Measurements from ENCODE around the gene HTRA2.

HTRA2 gene

DNA sequence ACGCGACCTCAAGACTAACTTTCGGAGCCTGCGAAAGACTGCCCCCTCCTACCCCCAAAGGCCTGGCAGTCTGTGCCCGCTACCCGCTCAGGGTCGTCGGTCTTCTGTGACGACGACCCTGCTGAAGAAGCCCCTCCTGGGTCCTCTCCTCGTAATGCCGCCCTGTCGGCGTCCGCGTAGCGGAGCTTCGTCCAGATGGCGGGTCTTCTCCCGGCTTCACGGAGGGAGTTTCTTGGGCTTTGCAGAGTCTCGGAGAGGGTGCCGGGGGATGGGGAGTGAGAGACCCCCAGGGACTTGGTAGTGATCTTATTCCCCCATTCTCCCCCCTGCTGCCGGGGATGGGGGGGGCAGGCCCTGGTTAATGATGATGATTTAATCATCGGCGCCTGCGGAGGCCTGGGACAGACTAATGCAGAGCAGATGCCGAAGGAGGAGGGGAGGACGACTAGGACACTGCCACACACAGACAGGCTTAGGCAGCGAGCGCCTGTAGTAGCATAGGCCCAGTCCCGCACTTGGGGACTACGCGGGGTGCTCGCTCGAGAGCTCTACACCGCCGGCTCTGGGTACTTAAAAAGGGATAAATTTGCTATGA, 21.7 kb upstream of the HTRA2 start:
- H3K9ac ChIP-seq (ENCODE audit: low read length in 5 of 5) = peak overlapping the region in 4 of 5 donors; percentile 83 to 96 (median 94)
- peaks cover 6 to 48% (median 47%) of the 10 kb centered on the region in 5 donors for H3K4me1 ChIP-seq (ENCODE audit: control insufficient read depth in 5 of 5, insufficient read depth in 5 of 5, low read length in 5 of 5)
- peaks cover 12 to 27% (median 22%) of the 10 kb centered on the region in 5 donors for H3K27me3 ChIP-seq (ENCODE audit: control insufficient read depth in 5 of 5, insufficient read depth in 4 of 5, low read length in 5 of 5)
- H3K9me3 ChIP-seq (ENCODE audit: control insufficient read depth in 5 of 5, low read length in 5 of 5) = no peaks in the 10 kb centered on the region
- H3K36me3 ChIP-seq (ENCODE audit: control insufficient read depth in 5 of 5, insufficient read depth in 5 of 5, low read length in 5 of 5) = peaks cover 0 to 14% (median 11%) of the 10 kb centered on the region in 5 donors
- peak overlapping the region; percentile 94 for H3K27ac ChIP-seq (ENCODE audit: low read depth, low read length)
- H3K4me3 ChIP-seq (ENCODE audit: low read depth in 1 of 5, low read length in 5 of 5) = peak overlapping the region; percentile 82 to 100 (median 99)

DNA sequence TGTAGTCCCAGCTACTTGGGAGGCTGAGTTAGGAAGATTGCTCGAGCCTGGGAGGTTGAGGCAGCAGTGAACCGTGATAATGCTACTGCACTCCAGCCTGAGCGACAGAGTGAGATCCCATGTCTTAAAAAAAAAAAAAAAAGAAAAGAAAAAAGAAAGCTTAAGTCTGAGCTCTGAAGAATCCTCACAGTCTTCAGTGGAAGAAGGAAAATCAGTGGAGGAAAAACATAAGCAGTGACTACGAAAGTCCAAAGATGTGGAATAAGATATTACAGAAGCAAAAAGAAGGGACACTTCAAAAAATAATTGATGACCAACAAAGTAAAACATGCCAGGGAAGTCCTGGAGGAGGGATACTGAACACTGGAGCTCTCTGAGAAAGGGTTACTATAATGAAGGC, 19.5 kb upstream of the HTRA2 start:
- peaks cover 33 to 49% (median 42%) of the 10 kb centered on the region in 5 donors for H3K27me3 ChIP-seq (ENCODE audit: control insufficient read depth in 5 of 5, insufficient read depth in 4 of 5, low read length in 5 of 5)
- H3K36me3 ChIP-seq (ENCODE audit: control insufficient read depth in 5 of 5, insufficient read depth in 5 of 5, low read length in 5 of 5) = peaks cover 0 to 8% (median 7%) of the 10 kb centered on the region in 5 donors
- H3K9me3 ChIP-seq (ENCODE audit: control insufficient read depth in 5 of 5, low read length in 5 of 5) = no peaks in the 10 kb centered on the region
- peaks cover 5 to 42% (median 35%) of the 10 kb centered on the region in 5 donors for H3K4me1 ChIP-seq (ENCODE audit: control insufficient read depth in 5 of 5, insufficient read depth in 5 of 5, low read length in 5 of 5)
- no peak overlapping the region for H3K27ac ChIP-seq (ENCODE audit: low read depth, low read length)
- H3K4me3 ChIP-seq (ENCODE audit: low read depth in 1 of 5, low read length in 5 of 5) = no peak overlapping the region
- H3K9ac ChIP-seq (ENCODE audit: low read length in 5 of 5) = no peak overlapping the region

DNA sequence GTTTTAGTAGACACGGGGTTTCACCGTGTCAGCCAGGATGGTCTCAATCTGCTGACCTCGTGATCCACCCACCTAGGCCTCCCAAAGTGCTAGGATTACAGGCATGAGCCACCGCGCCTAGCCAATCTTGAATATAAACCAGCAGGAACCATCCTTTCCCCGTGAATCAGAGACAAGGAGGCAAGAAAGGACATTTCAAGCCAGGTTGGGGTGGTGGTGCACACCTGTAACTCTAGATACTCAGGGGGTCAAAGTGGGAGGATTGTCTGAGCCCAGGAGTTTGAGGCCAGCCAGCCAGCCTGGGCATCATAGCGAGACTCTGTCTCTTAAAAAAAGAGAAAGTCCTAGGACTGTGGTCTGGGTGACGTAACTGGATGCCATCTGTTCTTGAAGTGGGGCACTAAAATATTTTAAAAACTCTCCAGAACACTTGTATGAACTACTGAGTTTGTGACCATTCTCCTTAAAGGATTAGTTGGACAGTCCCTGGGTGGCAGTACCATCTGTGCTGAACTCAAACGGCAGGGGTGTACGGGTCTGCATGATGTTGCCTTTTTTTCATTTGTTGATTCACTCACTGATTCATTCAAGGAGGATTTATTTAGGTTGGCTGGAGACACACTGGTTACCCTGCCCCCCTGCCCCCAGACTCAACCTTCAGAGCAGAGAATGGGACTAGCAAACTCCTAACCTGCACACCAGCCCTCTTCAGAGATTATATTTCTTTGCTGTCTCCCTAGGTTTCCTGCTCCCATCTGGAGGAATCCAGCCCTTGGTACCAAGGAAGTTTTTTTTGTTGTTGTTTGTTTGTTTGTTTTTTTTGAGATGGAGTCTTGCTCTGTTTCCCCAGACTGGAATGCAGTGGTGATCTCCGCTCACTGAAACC, 18.4 kb upstream of the HTRA2 start:
- H3K27ac ChIP-seq (ENCODE audit: low read depth, low read length) = no peak overlapping the region
- H3K9me3 ChIP-seq (ENCODE audit: control insufficient read depth in 5 of 5, low read length in 5 of 5) = no peaks in the 10 kb centered on the region
- H3K4me1 ChIP-seq (ENCODE audit: control insufficient read depth in 5 of 5, insufficient read depth in 5 of 5, low read length in 5 of 5) = peaks cover 2 to 43% (median 36%) of the 10 kb centered on the region in 5 donors
- no peaks in the 10 kb centered on the region for H3K36me3 ChIP-seq (ENCODE audit: control insufficient read depth in 5 of 5, insufficient read depth in 5 of 5, low read length in 5 of 5)
- H3K4me3 ChIP-seq (ENCODE audit: low read depth in 1 of 5, low read length in 5 of 5) = no peak overlapping the region
- peaks cover 44 to 59% (median 49%) of the 10 kb centered on the region in 5 donors for H3K27me3 ChIP-seq (ENCODE audit: control insufficient read depth in 5 of 5, insufficient read depth in 4 of 5, low read length in 5 of 5)
- no peak overlapping the region for H3K9ac ChIP-seq (ENCODE audit: low read length in 5 of 5)

DNA sequence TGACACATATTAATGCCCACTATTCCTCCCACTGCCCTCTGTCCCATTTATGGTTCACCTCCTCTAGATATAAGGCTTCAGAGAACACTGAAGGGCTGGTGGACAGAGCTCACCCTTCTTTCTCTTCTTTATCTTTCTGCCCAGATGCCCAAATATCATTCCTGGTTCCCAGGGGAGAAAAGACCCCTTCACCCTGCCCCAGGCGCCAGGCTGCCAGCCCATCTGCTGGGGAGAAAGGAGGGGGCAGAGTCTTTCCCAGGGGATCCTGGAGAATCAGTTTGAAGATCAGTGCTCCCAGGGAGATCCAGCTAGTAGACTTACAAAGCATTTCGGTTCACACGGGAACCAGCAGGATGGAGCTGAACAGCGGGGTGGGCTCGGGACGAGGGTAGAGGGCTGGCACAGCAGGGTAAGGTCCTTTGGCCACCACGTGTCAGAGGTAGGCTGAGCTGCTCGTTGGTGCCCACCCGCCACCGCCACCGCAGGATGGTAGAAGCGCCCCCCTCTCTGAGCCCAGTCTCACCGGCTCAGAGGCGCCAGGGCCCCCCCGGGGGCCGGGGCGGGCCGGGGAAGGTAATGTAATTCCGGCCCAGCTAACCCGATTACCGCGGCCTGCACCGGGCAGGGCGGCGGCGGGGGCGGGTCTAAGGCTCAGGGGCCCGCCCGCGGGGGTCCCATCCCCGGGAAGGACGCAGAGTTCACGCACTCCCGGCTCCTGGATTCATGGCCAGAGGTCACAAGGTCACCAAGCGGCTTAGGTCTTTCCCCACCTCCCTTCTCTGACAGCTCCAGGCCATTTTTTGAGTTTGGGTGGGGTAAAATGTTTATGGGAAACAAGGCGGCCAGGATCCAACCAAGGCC, 16.8 kb upstream of the HTRA2 start:
- H3K36me3 ChIP-seq (ENCODE audit: control insufficient read depth in 5 of 5, insufficient read depth in 5 of 5, low read length in 5 of 5) = no peaks in the 10 kb centered on the region
- H3K27ac ChIP-seq (ENCODE audit: low read depth, low read length) = no peak overlapping the region
- H3K27me3 ChIP-seq (ENCODE audit: control insufficient read depth in 5 of 5, insufficient read depth in 4 of 5, low read length in 5 of 5) = peaks cover 54 to 73% (median 62%) of the 10 kb centered on the region in 5 donors
- H3K4me3 ChIP-seq (ENCODE audit: low read depth in 1 of 5, low read length in 5 of 5) = no peak overlapping the region
- no peaks in the 10 kb centered on the region for H3K9me3 ChIP-seq (ENCODE audit: control insufficient read depth in 5 of 5, low read length in 5 of 5)
- H3K9ac ChIP-seq (ENCODE audit: low read length in 5 of 5) = no peak overlapping the region
- peaks cover 0 to 34% (median 29%) of the 10 kb centered on the region in 5 donors for H3K4me1 ChIP-seq (ENCODE audit: control insufficient read depth in 5 of 5, insufficient read depth in 5 of 5, low read length in 5 of 5)

GRCh38 chr2:74513605-74514367, 15.9 kb upstream of the HTRA2 start:
- Histone ChIP-seq H3K27ac (ENCODE audit: low read depth, low read length) (no peak overlapping the region), H3K9me3 (ENCODE audit: control insufficient read depth in 5 of 5, low read length in 5 of 5) (no peaks in the 10 kb centered on the region), H3K4me1 (ENCODE audit: control insufficient read depth in 5 of 5, insufficient read depth in 5 of 5, low read length in 5 of 5) (peaks cover 0 to 29% (median 24%) of the 10 kb centered on the region in 5 donors), H3K4me3 (ENCODE audit: low read depth in 1 of 5, low read length in 5 of 5) (no peak overlapping the region), H3K27me3 (ENCODE audit: control insufficient read depth in 5 of 5, insufficient read depth in 4 of 5, low read length in 5 of 5) (peaks cover 61 to 81% (median 70%) of the 10 kb centered on the region in 5 donors), H3K9ac (ENCODE audit: low read length in 5 of 5) (no peak overlapping the region), H3K36me3 (ENCODE audit: control insufficient read depth in 5 of 5, insufficient read depth in 5 of 5, low read length in 5 of 5) (no peaks in the 10 kb centered on the region)

DNA sequence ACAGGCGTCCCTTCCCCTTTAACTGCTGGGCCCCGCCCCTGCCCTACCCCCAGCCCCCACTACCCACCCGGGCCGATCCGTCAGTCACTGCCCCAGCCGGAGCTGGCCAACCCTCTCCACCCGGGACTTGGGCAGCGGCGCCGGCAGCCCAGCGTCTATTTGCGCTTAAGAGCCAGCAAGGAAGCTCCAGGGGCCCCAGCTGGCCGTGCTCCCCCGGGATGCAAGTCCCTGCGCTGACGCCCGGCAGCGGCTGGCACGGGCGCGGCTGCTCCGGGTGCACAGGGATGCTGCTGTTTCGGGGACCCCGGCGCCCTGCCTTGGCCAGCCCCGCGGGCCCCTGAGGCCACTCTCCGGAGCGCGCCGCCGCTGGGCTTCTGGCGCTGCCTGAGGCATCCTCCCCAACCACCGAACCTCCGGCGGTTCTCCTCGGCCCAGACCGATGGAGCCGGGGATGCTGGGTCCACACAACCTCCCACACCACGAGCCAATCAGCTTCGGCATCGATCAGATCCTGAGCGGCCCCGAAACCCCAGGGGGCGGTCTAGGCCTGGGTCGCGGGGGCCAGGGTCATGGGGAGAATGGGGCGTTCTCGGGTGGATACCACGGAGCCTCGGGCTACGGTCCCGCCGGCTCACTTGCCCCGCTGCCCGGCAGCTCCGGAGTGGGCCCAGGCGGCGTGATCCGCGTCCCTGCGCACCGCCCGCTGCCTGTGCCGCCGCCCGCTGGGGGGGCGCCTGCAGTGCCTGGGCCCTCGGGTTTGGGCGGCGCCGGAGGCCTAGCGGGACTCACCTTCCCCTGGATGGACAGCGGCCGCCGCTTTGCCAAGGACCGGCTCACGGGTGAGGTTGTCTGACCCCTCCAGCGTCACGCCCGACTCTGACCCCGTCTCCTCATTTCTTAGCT, 15.1 kb upstream of the HTRA2 start, which contains the start of gene TLX2:
TLX2 (plus strand) TSS at position 83 of the 903 bp plus-strand sequence; CDS start at position 440, 357 bp downstream.
- H3K4me3 ChIP-seq (ENCODE audit: low read depth in 1 of 5, low read length in 5 of 5) = no peak within 1 kb of the TSS
- no peaks in the 10 kb centered on the region for H3K36me3 ChIP-seq (ENCODE audit: control insufficient read depth in 5 of 5, insufficient read depth in 5 of 5, low read length in 5 of 5)
- no peaks in the 10 kb centered on the region for H3K9me3 ChIP-seq (ENCODE audit: control insufficient read depth in 5 of 5, low read length in 5 of 5)
- no peak within 1 kb of the TSS for H3K9ac ChIP-seq (ENCODE audit: low read length in 5 of 5)
- peaks cover 0 to 29% (median 24%) of the 10 kb centered on the region in 5 donors for H3K4me1 ChIP-seq (ENCODE audit: control insufficient read depth in 5 of 5, insufficient read depth in 5 of 5, low read length in 5 of 5)
- H3K27ac ChIP-seq (ENCODE audit: low read depth, low read length) = no peak within 1 kb of the TSS
- H3K27me3 ChIP-seq (ENCODE audit: control insufficient read depth in 5 of 5, insufficient read depth in 4 of 5, low read length in 5 of 5) = peaks cover 64 to 89% (median 75%) of the 10 kb centered on the region in 5 donors

DNA sequence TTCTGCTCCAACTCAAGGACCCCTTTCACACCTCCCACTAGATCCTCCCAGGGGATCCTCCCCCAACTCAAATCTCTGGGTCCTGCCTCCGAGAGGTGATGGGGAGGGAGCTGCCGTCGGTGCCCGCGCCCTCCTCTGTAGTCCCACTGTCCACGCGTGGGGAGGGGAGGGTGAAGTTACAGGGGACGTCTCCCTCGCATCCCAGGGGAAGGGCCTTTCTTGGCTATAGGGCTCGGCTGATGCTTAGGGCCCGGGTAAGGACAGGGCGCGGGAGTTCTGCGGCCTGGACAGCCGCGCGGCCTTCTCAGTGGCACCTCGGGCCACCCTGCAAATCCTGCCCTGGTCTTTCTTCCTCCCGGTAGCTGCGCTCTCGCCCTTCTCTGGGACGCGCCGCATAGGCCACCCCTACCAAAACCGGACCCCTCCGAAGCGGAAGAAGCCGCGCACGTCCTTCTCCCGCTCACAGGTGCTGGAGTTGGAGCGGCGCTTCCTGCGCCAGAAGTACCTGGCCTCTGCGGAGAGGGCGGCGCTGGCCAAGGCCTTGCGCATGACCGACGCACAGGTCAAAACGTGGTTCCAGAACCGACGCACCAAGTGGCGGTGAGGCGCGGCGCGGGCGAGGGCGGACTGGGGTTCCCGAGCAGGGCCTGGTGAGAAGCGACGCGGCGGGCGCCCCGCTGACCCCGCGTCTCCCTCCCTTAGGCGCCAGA, 14.3 kb upstream of the HTRA2 start:
- Histone ChIP-seq H3K27me3 (ENCODE audit: control insufficient read depth in 5 of 5, insufficient read depth in 4 of 5, low read length in 5 of 5) (peaks cover 63 to 91% (median 77%) of the 10 kb centered on the region in 5 donors), H3K9ac (ENCODE audit: low read length in 5 of 5) (no peak overlapping the region), H3K9me3 (ENCODE audit: control insufficient read depth in 5 of 5, low read length in 5 of 5) (no peaks in the 10 kb centered on the region), H3K4me3 (ENCODE audit: low read depth in 1 of 5, low read length in 5 of 5) (peak overlapping the region in 3 of 5 donors; percentile 45 to 65 (median 52)), H3K27ac (ENCODE audit: low read depth, low read length) (no peak overlapping the region), H3K36me3 (ENCODE audit: control insufficient read depth in 5 of 5, insufficient read depth in 5 of 5, low read length in 5 of 5) (no peaks in the 10 kb centered on the region), H3K4me1 (ENCODE audit: control insufficient read depth in 5 of 5, insufficient read depth in 5 of 5, low read length in 5 of 5) (peaks cover 0 to 29% (median 24%) of the 10 kb centered on the region in 5 donors)

- Histone ChIP-seq H3K27me3 (ENCODE audit: control insufficient read depth in 5 of 5, insufficient read depth in 4 of 5, low read length in 5 of 5) (peaks cover 60 to 90% (median 75%) of the 10 kb centered on the region in 5 donors), H3K9ac (ENCODE audit: low read length in 5 of 5) (no peak overlapping the region), H3K4me3 (ENCODE audit: low read depth in 1 of 5, low read length in 5 of 5) (peak overlapping the region in 4 of 5 donors; percentile 44 to 65 (median 48)), H3K9me3 (ENCODE audit: control insufficient read depth in 5 of 5, low read length in 5 of 5) (no peaks in the 10 kb centered on the region), H3K36me3 (ENCODE audit: control insufficient read depth in 5 of 5, insufficient read depth in 5 of 5, low read length in 5 of 5) (no peaks in the 10 kb centered on the region), H3K4me1 (ENCODE audit: control insufficient read depth in 5 of 5, insufficient read depth in 5 of 5, low read length in 5 of 5) (peaks cover 0 to 29% (median 24%) of the 10 kb centered on the region in 5 donors), H3K27ac (ENCODE audit: low read depth, low read length) (no peak overlapping the region)
These were observed 13.6 kb upstream of the HTRA2 start for GRCh38 chr2:74515981-74516633.

All from subcutaneous abdominal adipose tissue (tissue), 5 donors.